ENCODE data around the gene PRKD3.

Gene PRKD3

GRCh38 chr2:37342591-37343220 is 18.1 kb upstream of the PRKD3 start:
- no peak for DNase-seq

- no peak for DNase-seq
Observed at GRCh38 chr2:37340637-37341036, 16.0 kb upstream of the PRKD3 start.

GRCh38 chr2:37338933-37339332 is 14.3 kb upstream of the PRKD3 start:
- no peak for DNase-seq

GRCh38 chr2:37337620-37338280 is 13.1 kb upstream of the PRKD3 start:
- DNase-seq, result no peak

GRCh38 chr2:37335604-37336003 is 11.0 kb upstream of the PRKD3 start:
- DNase-seq, result no peak

- DNase-seq, result no peak
Observed at GRCh38 chr2:37333256-37333655, 8.6 kb upstream of the PRKD3 start.

GRCh38 chr2:37332560-37332959 is 7.9 kb upstream of the PRKD3 start:
- DNase-seq, result no peak

GRCh38 chr2:37330681-37331080 is 6.0 kb upstream of the PRKD3 start:
- no peak for DNase-seq

- no peak for DNase-seq
Observed at GRCh38 chr2:37326866-37327634, 2.4 kb upstream of the PRKD3 start.

GRCh38 chr2:37326285-37326684 is 1.7 kb upstream of the PRKD3 start:
- no peak for DNase-seq

GRCh38 chr2:37325625-37326071 is 1.0 kb upstream of the PRKD3 start:
- DNase-seq, result no peak

GRCh38 chr2:37324536-37324785 is 172 bp downstream of the PRKD3 start:
- DNase-seq, result no peak

GRCh38 chr2:37323781-37324535 is 675 bp downstream of the PRKD3 start:
- DNase-seq, result no peak

- no peak for DNase-seq
Observed at GRCh38 chr2:37323176-37323780, 1.4 kb downstream of the PRKD3 start.

- no peak for DNase-seq
Observed at GRCh38 chr2:37322368-37322767, 2.3 kb downstream of the PRKD3 start.

GRCh38 chr2:37321029-37321682 is 3.5 kb downstream of the PRKD3 start:
- DNase-seq, result no peak

- no peak for DNase-seq
Observed at GRCh38 chr2:37319754-37320609, 4.7 kb downstream of the PRKD3 start.

- DNase-seq, result no peak
Observed at GRCh38 chr2:37318401-37318800, 6.2 kb downstream of the PRKD3 start.

- DNase-seq, result no peak
Observed at GRCh38 chr2:37317746-37318145, 6.9 kb downstream of the PRKD3 start.

- DNase-seq, result no peak
Observed at GRCh38 chr2:37316181-37316580, 8.5 kb downstream of the PRKD3 start.

GRCh38 chr2:37315364-37315763 is 9.3 kb downstream of the PRKD3 start:
- DNase-seq, result no peak

GRCh38 chr2:37307500-37307899 is 17.1 kb downstream of the PRKD3 start:
- DNase-seq, result no peak

Data from NCI-H2081 treated with DMSO at 0.1 percent for 48 hours (cell line).